Cardiac muscle cell (in vitro differentiated cells and primary cell): ENCODE results near the gene SDK2. TPM values are rescaled to one million over a fixed set of nuclear protein-coding genes. Genes with fewer than 3 reads are reported as not detected.

Source experiments
- DNase-seq, 2 donors: peaks; one replicate each; pipeline versions ENCODE4 v3.0.0 to v3.0.0-alpha.2; 2010 to 2017; ENCODE audit warnings: low read depth in 1 of 2, low spot score in 1 of 2
- H3K27ac ChIP-seq: fragments of 200-600 bp; sonication (generic); 2 replicates; pipeline ENCODE4 v1.5.1; 2016
- H3K27me3 ChIP-seq: fragments of 200-600 bp; sonication (generic); 2 replicates; pipeline ENCODE4 v1.6.0; 2016; ENCODE audit warnings: control low read depth
- H3K36me3 ChIP-seq: fragments of 200-600 bp; sonication (generic); 2 replicates; pipeline ENCODE4 v1.5.1; 2016; ENCODE audit warnings: control low read depth
- H3K4me1 ChIP-seq: fragments of 200-600 bp; sonication (generic); 2 replicates; pipeline ENCODE4 v1.8.1; 2017; ENCODE audit warnings: low read depth, mild to moderate bottlenecking, mixed run types
- H3K4me3 ChIP-seq: fragments of 200-600 bp; sonication (generic); 2 replicates; pipeline ENCODE4 v1.5.1; 2016; ENCODE audit warnings: mild to moderate bottlenecking
- H3K9me3 ChIP-seq: fragments of 200-600 bp; sonication (generic); 2 replicates; pipeline ENCODE4 v1.5.1; 2017; ENCODE audit warnings: low read depth, mild to moderate bottlenecking, control low read depth
- CTCF ChIP-seq: IDR thresholded peaks from 2 replicates; pipeline ENCODE4 v1.5.1; 2012; ENCODE audit warnings: low read depth, mild to moderate bottlenecking, low read length
- polyA plus RNA-seq: library from polyadenylated mRNA; unstranded; fragments of >200 nt; fragmentation: Nextera tagmentation; extraction: Ambion mirVana; gene quantifications from 2 replicates; pipeline ENCODE4 v1.2.1, GENCODE V29; 2016
- total RNA-seq: library from RNA; depleted of rRNA; stranded (reverse); fragments of >200 nt; gene quantifications from 2 replicates; pipeline ENCODE4 v1.2.3, GENCODE V29; 2016

SDK2 gene
- total and polyA plus RNA-seq, 2 experiments from 2014 or later, result 11.8 to 46.8 TPM

- Histone ChIP-seq H3K9me3 (no peaks in the 10 kb centered on the region), H3K4me3 (no peak overlapping the region), H3K4me1 (no peaks in the 10 kb centered on the region), H3K27me3 (no peaks in the 10 kb centered on the region), H3K36me3 (no peaks in the 10 kb centered on the region), H3K27ac (no peak overlapping the region)
- DNase-seq, result no peak
- no peak for TF ChIP-seq CTCF
These were observed 192.2 kb downstream of the SDK2 start for GRCh38 chr17:73452009-73452408.

GRCh38 chr17:73447319-73447718 is 196.9 kb downstream of the SDK2 start:
- no peak for TF ChIP-seq CTCF
- no peak overlapping the region for H3K27ac ChIP-seq
- H3K36me3 ChIP-seq, result no peaks in the 10 kb centered on the region
- no peaks in the 10 kb centered on the region for H3K9me3 ChIP-seq
- H3K4me3 ChIP-seq, result no peak overlapping the region
- H3K4me1 ChIP-seq, result no peaks in the 10 kb centered on the region
- DNase-seq, result no peak
- H3K27me3 ChIP-seq, result no peaks in the 10 kb centered on the region

GRCh38 chr17:73446617-73447016 is 197.6 kb downstream of the SDK2 start:
- Histone ChIP-seq H3K9me3 (no peaks in the 10 kb centered on the region), H3K36me3 (no peaks in the 10 kb centered on the region), H3K27me3 (no peaks in the 10 kb centered on the region), H3K27ac (no peak overlapping the region), H3K4me3 (no peak overlapping the region), H3K4me1 (no peaks in the 10 kb centered on the region)
- TF ChIP-seq CTCF, result no peak
- DNase-seq, result no peak

- Histone ChIP-seq H3K36me3 (no peaks in the 10 kb centered on the region), H3K9me3 (no peaks in the 10 kb centered on the region), H3K4me1 (no peaks in the 10 kb centered on the region), H3K27me3 (no peaks in the 10 kb centered on the region), H3K27ac (no peak overlapping the region), H3K4me3 (no peak overlapping the region)
- no peak for DNase-seq
- no peak for TF ChIP-seq CTCF
These were observed 198.8 kb downstream of the SDK2 start for GRCh38 chr17:73445466-73445865.

GRCh38 chr17:73444021-73444420 is 200.2 kb downstream of the SDK2 start:
- no peak for DNase-seq
- no peaks in the 10 kb centered on the region for H3K27me3 ChIP-seq
- H3K4me3 ChIP-seq, result no peak overlapping the region
- TF ChIP-seq CTCF, result no peak
- no peaks in the 10 kb centered on the region for H3K36me3 ChIP-seq
- no peaks in the 10 kb centered on the region for H3K9me3 ChIP-seq
- H3K27ac ChIP-seq, result no peak overlapping the region
- no peaks in the 10 kb centered on the region for H3K4me1 ChIP-seq

GRCh38 chr17:73439597-73439996 is 204.6 kb downstream of the SDK2 start:
- Histone ChIP-seq H3K4me3 (no peak overlapping the region), H3K27me3 (no peaks in the 10 kb centered on the region), H3K9me3 (no peaks in the 10 kb centered on the region), H3K27ac (no peak overlapping the region), H3K4me1 (no peaks in the 10 kb centered on the region), H3K36me3 (no peaks in the 10 kb centered on the region)
- no peak for TF ChIP-seq CTCF
- no peak for DNase-seq
